CD14-positive monocyte (primary cell): ENCODE results near the gene LUZP2. TPM values are rescaled to one million over a fixed set of nuclear protein-coding genes. Genes with fewer than 3 reads are reported as not detected.

Source experiments
- DNase-seq, 3 donors: peaks; one replicate each; pipeline ENCODE4 v3.0.0-alpha.2; 2011 to 2022
- H2AFZ ChIP-seq: 2 replicates; pipeline ENCODE4 v1.6.0; 2012; ENCODE audit warnings: mild to moderate bottlenecking, low read depth, low read length, inconsistent platforms; ENCODE audit not compliant: insufficient read depth, poor library complexity, severe bottlenecking
- H3K27ac ChIP-seq, 2 donors: 1 replicate in 1 of 2; 2 replicates in 1 of 2; pipeline ENCODE4 v1.5.1; 2012 to 2013; ENCODE audit warnings: low read length in 2 of 2, control low read depth in 1 of 2, inconsistent platforms in 1 of 2, low read depth in 1 of 2, mild to moderate bottlenecking in 1 of 2
- H3K27me3 ChIP-seq, 2 donors: one replicate each; pipeline versions ENCODE4 v1.6.0 to v1.6.1; 2011 to 2013; ENCODE audit warnings: low read length in 2 of 2; ENCODE audit not compliant: control insufficient read depth in 2 of 2, insufficient read depth in 2 of 2
- H3K36me3 ChIP-seq, 2 donors: replicated peaks in 1 of 2; 1 replicate in 1 of 2; 2 replicates in 1 of 2; pipeline versions ENCODE4 v1.5.1 to v1.6.1; 2012 to 2013; ENCODE audit warnings: low read length in 2 of 2, control low read depth in 1 of 2, inconsistent platforms in 1 of 2, mild to moderate bottlenecking in 1 of 2; ENCODE audit not compliant: insufficient read depth in 2 of 2, control insufficient read depth in 1 of 2
- H3K4me1 ChIP-seq, 2 donors: 1 replicate in 1 of 2; 2 replicates in 1 of 2; pipeline versions ENCODE4 v1.5.1 to v1.6.1; 2012 to 2013; ENCODE audit warnings: low read length in 2 of 2, control low read depth in 1 of 2, inconsistent platforms in 1 of 2, mild to moderate bottlenecking in 1 of 2, moderate library complexity in 1 of 2; ENCODE audit not compliant: insufficient read depth in 2 of 2, control insufficient read depth in 1 of 2
- H3K4me2 ChIP-seq: replicated peaks from 2 replicates; pipeline ENCODE3; 2012; ENCODE audit warnings: low read length, moderate library complexity, mild to moderate bottlenecking; ENCODE audit not compliant: poor library complexity, severe bottlenecking; ENCODE audit errors: extremely low read depth
- H3K4me3 ChIP-seq, 3 experiments: fragments of 200-600 bp in 1 of 3; sonication (generic) in 1 of 3; replicated peaks in 1 of 3; 1 replicate in 2 of 3; 2 replicates in 1 of 3; pipeline ENCODE4 v1.5.1; 2011 to 2013; ENCODE audit warnings: low read length in 3 of 3, mild to moderate bottlenecking in 3 of 3, control low read depth in 2 of 3, low read depth in 2 of 3, inconsistent platforms in 1 of 3, moderate library complexity in 1 of 3
- H3K79me2 ChIP-seq: 2 replicates; pipeline ENCODE4 v1.6.0; 2012; ENCODE audit warnings: mild to moderate bottlenecking, control low read depth, inconsistent platforms, low read length, moderate library complexity; ENCODE audit not compliant: insufficient read depth
- H3K9ac ChIP-seq: 2 replicates; pipeline ENCODE4 v1.6.0; 2017; ENCODE audit warnings: low read length, mild to moderate bottlenecking; ENCODE audit not compliant: insufficient read depth, poor library complexity, severe bottlenecking
- H3K9me3 ChIP-seq, 2 donors: replicated peaks in 1 of 2; 1 replicate in 1 of 2; 2 replicates in 1 of 2; pipeline versions ENCODE4 v1.5.1 to v1.6.1; 2012 to 2013; ENCODE audit warnings: low read length in 2 of 2, control low read depth in 1 of 2; ENCODE audit not compliant: control insufficient read depth in 1 of 2, insufficient read depth in 1 of 2
- H4K20me1 ChIP-seq: 2 replicates; pipeline ENCODE4 v1.6.0; 2012; ENCODE audit warnings: mild to moderate bottlenecking, low read length, control low read depth, moderate library complexity; ENCODE audit not compliant: insufficient read depth
- H3K27ac Mint-ChIP-seq, 7 donors: one replicate each; pipeline ENCODE4 v1.8.0; 2020; ENCODE audit warnings: mild to moderate bottlenecking in 7 of 7, mixed read lengths in 7 of 7, moderate library complexity in 6 of 7, inconsistent platforms in 2 of 7
- H3K27me3 Mint-ChIP-seq, 3 donors: one replicate each; pipeline ENCODE4 v1.8.0; 2021 to 2022; ENCODE audit warnings: low read depth in 3 of 3, mild to moderate bottlenecking in 3 of 3, mixed read lengths in 3 of 3, moderate library complexity in 3 of 3, inconsistent platforms in 1 of 3
- H3K36me3 Mint-ChIP-seq, 2 donors: one replicate each; pipeline ENCODE4 v1.8.0; 2020; ENCODE audit warnings: mixed read lengths in 2 of 2, inconsistent platforms in 1 of 2, mild to moderate bottlenecking in 1 of 2
- H3K4me1 Mint-ChIP-seq: one replicate; pipeline ENCODE4 v1.8.0; 2020; ENCODE audit warnings: mild to moderate bottlenecking, mixed read lengths
- H3K4me3 Mint-ChIP-seq, 2 donors: one replicate each; pipeline ENCODE4 v1.8.0; 2020; ENCODE audit warnings: mild to moderate bottlenecking in 2 of 2, mixed read lengths in 2 of 2, moderate library complexity in 1 of 2
- H3K9me3 Mint-ChIP-seq, 7 donors: one replicate each; pipeline ENCODE4 v1.8.0; 2020 to 2022; ENCODE audit warnings: mixed read lengths in 7 of 7, mild to moderate bottlenecking in 6 of 7, moderate library complexity in 6 of 7, inconsistent platforms in 2 of 7
- CTCF ChIP-seq: fragments of 200-600 bp; IDR thresholded peaks from one replicate; pipeline ENCODE4 v1.8.0; 2022; ENCODE audit warnings: antibody characterized with exemption, mild to moderate bottlenecking
- WGBS: methylation state at CpG from one replicate; pipeline ENCODE4 v1.1.5; 2013; ENCODE audit warnings: missing lambda C conversion rate; ENCODE audit not compliant: insufficient coverage; 5-methylcytosine and 5-hydroxymethylcytosine counted together
- intact Hi-C, 2 donors: fragments of 100-400 bp; cut with micrococcal nuclease; formaldehyde crosslinking; loops; one replicate each; pipeline versions ENCODE4 v1.15.0 to v1.15.1; 2023
- polyA plus RNA-seq, 3 donors: library from polyadenylated mRNA; depleted of rRNA in 1 of 3; unstranded in 2 of 3; stranded (reverse) in 1 of 3; fragments of 300-500 nt in 2 of 3; fragments of >200 nt in 1 of 3; fragmentation: Illumina TruSeq in 2 of 3; gene quantifications; 1 replicate in 2 of 3; 2 replicates in 1 of 3; pipeline ENCODE4 v1.2.3, GENCODE V29; 2012 to 2021

LUZP2 gene
- polyA plus RNA-seq, 3 donors: not detected

- Mint-ChIP-seq H3K4me1 (no peaks in the 10 kb centered on the region), H3K9me3 (peaks cover 0 to 4% (median 0%) of the 10 kb centered on the region in 7 donors), H3K4me3 (no peak overlapping the region), H3K27ac (no peak overlapping the region), H3K27me3 (no peaks in the 10 kb centered on the region), H3K36me3 (no peaks in the 10 kb centered on the region)
- Histone ChIP-seq H3K79me2 (no peaks in the 10 kb centered on the region), H2AFZ (no peak overlapping the region), H3K27ac (no peak overlapping the region), H3K4me1 (no peaks in the 10 kb centered on the region), H3K9me3 (peaks cover 0 to 4% of the 10 kb centered on the region in 2 donors), H3K36me3 (no peaks in the 10 kb centered on the region), H3K9ac (no peak overlapping the region), H3K27me3 (no peaks in the 10 kb centered on the region), H3K4me2 (no peak overlapping the region), H4K20me1 (no peaks in the 10 kb centered on the region), H3K4me3 (no peak overlapping the region)
- no peak for DNase-seq
- WGBS: no CpG with 5 or more reads among the region's 2 CpGs
- intact Hi-C loops: no loop called here
- TF ChIP-seq CTCF: no peak
These were observed 311.3 kb downstream of the LUZP2 start for GRCh38 chr11:24808173-24808572.

- Histone ChIP-seq H3K4me2 (no peak overlapping the region), H3K9ac (no peak overlapping the region), H3K27ac (no peak overlapping the region), H2AFZ (no peak overlapping the region), H3K79me2 (no peaks in the 10 kb centered on the region), H3K9me3 (no peaks in the 10 kb centered on the region), H3K4me1 (no peaks in the 10 kb centered on the region), H3K4me3 (no peak overlapping the region), H4K20me1 (no peaks in the 10 kb centered on the region), H3K27me3 (no peaks in the 10 kb centered on the region), H3K36me3 (no peaks in the 10 kb centered on the region)
- DNase-seq: peak in 1 of 3 donors; percentile 9
- TF ChIP-seq CTCF: no peak
- Mint-ChIP-seq H3K4me3 (no peak overlapping the region), H3K36me3 (no peaks in the 10 kb centered on the region), H3K27ac (peak overlapping the region in 1 of 7 donors; percentile 6), H3K4me1 (peaks cover 3% of the 10 kb centered on the region), H3K27me3 (no peaks in the 10 kb centered on the region), H3K9me3 (peaks cover 0 to 3% (median 0%) of the 10 kb centered on the region in 7 donors)
- intact Hi-C loops: no loop called here
- 0% methylated on average over 2 of the region's 4 CpGs for WGBS
These were observed 322.2 kb downstream of the LUZP2 start for GRCh38 chr11:24819006-24819405.
